Activated T-helper 17 cell treated with anti-CD3 and anti-CD28 coated beads, Interleukin-2, amount 50 U/mL, for 72 hours (primary cell): ENCODE measurements around the gene ITPK1. TPM values are rescaled to one million over a fixed set of nuclear protein-coding genes. Genes with fewer than 3 reads are reported as not detected.

ENCODE experiments used
- ATAC-seq: fragments of 150-1000 bp; cut with Tn5 transposase; replicated peaks from 2 replicates; pipeline ENCODE4 v1.10.0; 2021; ENCODE audit warnings: mild to moderate bottlenecking, moderate library complexity
- H3K27ac Mint-ChIP-seq: one replicate; pipeline ENCODE4 v1.8.0; 2022; ENCODE audit warnings: mixed read lengths
- H3K27me3 Mint-ChIP-seq: one replicate; pipeline ENCODE4 v1.8.0; 2022; ENCODE audit warnings: mixed read lengths
- H3K36me3 Mint-ChIP-seq: one replicate; pipeline ENCODE4 v1.8.0; 2022; ENCODE audit warnings: low read depth, mild to moderate bottlenecking, mixed read lengths
- H3K4me1 Mint-ChIP-seq: one replicate; pipeline ENCODE4 v1.8.0; 2022; ENCODE audit warnings: mixed read lengths
- H3K4me3 Mint-ChIP-seq: one replicate; pipeline ENCODE4 v1.8.0; 2022; ENCODE audit warnings: mild to moderate bottlenecking, mixed read lengths
- H3K9me3 Mint-ChIP-seq: one replicate; pipeline ENCODE4 v1.8.0; 2022; ENCODE audit warnings: mixed read lengths
- total RNA-seq, 2 donors: library from RNA; stranded (reverse); gene quantifications; one replicate each; pipeline ENCODE4 v1.2.3, GENCODE V29; 2022

The ITPK1 gene
- total RNA-seq, 2 donors from 2014 or later: 32.1 to 48.9 TPM

GRCh38 chr14:92937051-92937937 is 178.4 kb downstream of the ITPK1 start:
- Mint-ChIP-seq H3K27ac (peak overlapping the region; percentile 20), H3K36me3 (no peaks in the 10 kb centered on the region), H3K4me3 (no peak overlapping the region), H3K4me1 (no peaks in the 10 kb centered on the region), H3K9me3 (no peaks in the 10 kb centered on the region), H3K27me3 (no peaks in the 10 kb centered on the region)
- peak; percentile 71 for ATAC-seq

GRCh38 chr14:92936085-92936484 is 179.6 kb downstream of the ITPK1 start:
- Mint-ChIP-seq H3K4me3 (no peak overlapping the region), H3K36me3 (no peaks in the 10 kb centered on the region), H3K9me3 (no peaks in the 10 kb centered on the region), H3K27me3 (no peaks in the 10 kb centered on the region), H3K27ac (no peak overlapping the region), H3K4me1 (no peaks in the 10 kb centered on the region)
- ATAC-seq: no peak

- H3K36me3 Mint-ChIP-seq: no peaks in the 10 kb centered on the region
- no peaks in the 10 kb centered on the region for H3K4me1 Mint-ChIP-seq
- H3K4me3 Mint-ChIP-seq: no peak overlapping the region
- no peaks in the 10 kb centered on the region for H3K27me3 Mint-ChIP-seq
- ATAC-seq: no peak
- no peak overlapping the region for H3K27ac Mint-ChIP-seq
- no peaks in the 10 kb centered on the region for H3K9me3 Mint-ChIP-seq
Measured at GRCh38 chr14:92935446-92935845, 180.3 kb downstream of the ITPK1 start.

- no peak overlapping the region for H3K4me3 Mint-ChIP-seq
- ATAC-seq: no peak
- no peaks in the 10 kb centered on the region for H3K27me3 Mint-ChIP-seq
- no peaks in the 10 kb centered on the region for H3K4me1 Mint-ChIP-seq
- no peaks in the 10 kb centered on the region for H3K36me3 Mint-ChIP-seq
- no peaks in the 10 kb centered on the region for H3K9me3 Mint-ChIP-seq
- H3K27ac Mint-ChIP-seq: no peak overlapping the region
Measured at GRCh38 chr14:92934196-92935085, 181.3 kb downstream of the ITPK1 start.

- no peaks in the 10 kb centered on the region for H3K9me3 Mint-ChIP-seq
- no peak overlapping the region for H3K4me3 Mint-ChIP-seq
- H3K27me3 Mint-ChIP-seq: no peaks in the 10 kb centered on the region
- ATAC-seq: no peak
- H3K36me3 Mint-ChIP-seq: no peaks in the 10 kb centered on the region
- no peak overlapping the region for H3K27ac Mint-ChIP-seq
- H3K4me1 Mint-ChIP-seq: no peaks in the 10 kb centered on the region
Measured at GRCh38 chr14:92933481-92933880, 182.2 kb downstream of the ITPK1 start.

GRCh38 chr14:92932448-92933395 is 183.0 kb downstream of the ITPK1 start:
- H3K4me3 Mint-ChIP-seq: no peak overlapping the region
- no peak for ATAC-seq
- H3K36me3 Mint-ChIP-seq: no peaks in the 10 kb centered on the region
- no peak overlapping the region for H3K27ac Mint-ChIP-seq
- H3K27me3 Mint-ChIP-seq: no peaks in the 10 kb centered on the region
- H3K4me1 Mint-ChIP-seq: no peaks in the 10 kb centered on the region
- H3K9me3 Mint-ChIP-seq: no peaks in the 10 kb centered on the region

- H3K36me3 Mint-ChIP-seq: no peaks in the 10 kb centered on the region
- H3K9me3 Mint-ChIP-seq: no peaks in the 10 kb centered on the region
- no peak overlapping the region for H3K4me3 Mint-ChIP-seq
- H3K27me3 Mint-ChIP-seq: no peaks in the 10 kb centered on the region
- no peak for ATAC-seq
- no peaks in the 10 kb centered on the region for H3K4me1 Mint-ChIP-seq
- H3K27ac Mint-ChIP-seq: no peak overlapping the region
Measured at GRCh38 chr14:92931681-92932447, 183.9 kb downstream of the ITPK1 start.

- Mint-ChIP-seq H3K9me3 (no peaks in the 10 kb centered on the region), H3K4me1 (no peaks in the 10 kb centered on the region), H3K36me3 (no peaks in the 10 kb centered on the region), H3K27ac (peak overlapping the region; percentile 78), H3K27me3 (no peaks in the 10 kb centered on the region), H3K4me3 (no peak overlapping the region)
- no peak for ATAC-seq
Measured at GRCh38 chr14:92930737-92931602, 184.8 kb downstream of the ITPK1 start.

- H3K4me1 Mint-ChIP-seq: no peaks in the 10 kb centered on the region
- H3K27me3 Mint-ChIP-seq: peaks cover 5% of the 10 kb centered on the region
- H3K9me3 Mint-ChIP-seq: no peaks in the 10 kb centered on the region
- H3K4me3 Mint-ChIP-seq: no peak overlapping the region
- no peak overlapping the region for H3K27ac Mint-ChIP-seq
- peak; percentile 5 for ATAC-seq
- no peaks in the 10 kb centered on the region for H3K36me3 Mint-ChIP-seq
Measured at GRCh38 chr14:92929689-92930608, 185.8 kb downstream of the ITPK1 start.

GRCh38 chr14:92928961-92929688 is 186.6 kb downstream of the ITPK1 start:
- Mint-ChIP-seq H3K4me3 (no peak overlapping the region), H3K27ac (no peak overlapping the region), H3K27me3 (peaks cover 10% of the 10 kb centered on the region), H3K36me3 (no peaks in the 10 kb centered on the region), H3K4me1 (no peaks in the 10 kb centered on the region), H3K9me3 (no peaks in the 10 kb centered on the region)
- ATAC-seq: no peak

- H3K36me3 Mint-ChIP-seq: no peaks in the 10 kb centered on the region
- no peak for ATAC-seq
- peaks cover 10% of the 10 kb centered on the region for H3K27me3 Mint-ChIP-seq
- H3K27ac Mint-ChIP-seq: no peak overlapping the region
- H3K4me3 Mint-ChIP-seq: no peak overlapping the region
- no peaks in the 10 kb centered on the region for H3K9me3 Mint-ChIP-seq
- no peaks in the 10 kb centered on the region for H3K4me1 Mint-ChIP-seq
Measured at GRCh38 chr14:92928258-92928629, 187.5 kb downstream of the ITPK1 start.
